Measurements from ENCODE around the gene COL11A1.
"Not testable (repeated sequence)": the region's sequence is repeated elsewhere in the genome, so short reads cannot be mapped to it uniquely, and the experiment has no call there.

Gene COL11A1

GRCh38 chr1:102952400-102952799 lies 155.9 kb downstream of the COL11A1 start:
- Histone ChIP-seq H3K9ac (no peak overlapping the region), H3K36me3 (ENCODE audit: insufficient read depth) (no peaks in the 10 kb centered on the region), H3K4me1 (ENCODE audit: low read depth, poor library complexity, severe bottlenecking) (no peaks in the 10 kb centered on the region), H4K20me1 (ENCODE audit: insufficient read depth) (no peaks in the 10 kb centered on the region), H2AFZ (ENCODE audit: low read depth) (no peak overlapping the region), H3K27me3 (ENCODE audit: insufficient read depth, low read depth) (no peaks in the 10 kb centered on the region), H3K27ac (no peak overlapping the region), H3K79me2 (ENCODE audit: insufficient read depth, low read depth) (no peaks in the 10 kb centered on the region), H3K4me3 (IDR thresholded peaks at IDR 0.05; ENCODE audit: insufficient read depth, low read depth, low read length) (no peak overlapping the region), H3K4me2 (no peak overlapping the region)
- no peak for TF ChIP-seq CTCF (conservative IDR thresholded peaks at IDR 0.05; ENCODE audit: low read depth, low read length)

- no peaks in the 10 kb centered on the region for H3K27me3 ChIP-seq (ENCODE audit: insufficient read depth, low read depth)
- H3K79me2 ChIP-seq (ENCODE audit: insufficient read depth, low read depth), result no peaks in the 10 kb centered on the region
- H3K4me2 ChIP-seq, result no peak overlapping the region
- H2AFZ ChIP-seq (ENCODE audit: low read depth), result no peak overlapping the region
- H3K27ac ChIP-seq, result no peak overlapping the region
- H4K20me1 ChIP-seq (ENCODE audit: insufficient read depth), result no peaks in the 10 kb centered on the region
- no peak for TF ChIP-seq CTCF (conservative IDR thresholded peaks at IDR 0.05; ENCODE audit: low read depth, low read length)
- no peaks in the 10 kb centered on the region for H3K4me1 ChIP-seq (ENCODE audit: low read depth, poor library complexity, severe bottlenecking)
- no peak overlapping the region for H3K9ac ChIP-seq
- no peaks in the 10 kb centered on the region for H3K36me3 ChIP-seq (ENCODE audit: insufficient read depth)
- no peak overlapping the region for H3K4me3 ChIP-seq (IDR thresholded peaks at IDR 0.05; ENCODE audit: insufficient read depth, low read depth, low read length)
Observed at GRCh38 chr1:102942324-102942723, 166.0 kb downstream of the COL11A1 start.

- Histone ChIP-seq H3K36me3 (ENCODE audit: insufficient read depth) (no peaks in the 10 kb centered on the region), H3K27me3 (ENCODE audit: insufficient read depth, low read depth) (no peaks in the 10 kb centered on the region), H3K4me3 (IDR thresholded peaks at IDR 0.05; ENCODE audit: insufficient read depth, low read depth, low read length) (no peak overlapping the region), H3K9ac (no peak overlapping the region), H3K4me1 (ENCODE audit: low read depth, poor library complexity, severe bottlenecking) (no peaks in the 10 kb centered on the region), H3K4me2 (no peak overlapping the region), H3K27ac (no peak overlapping the region), H4K20me1 (ENCODE audit: insufficient read depth) (no peaks in the 10 kb centered on the region), H2AFZ (ENCODE audit: low read depth) (no peak overlapping the region), H3K79me2 (ENCODE audit: insufficient read depth, low read depth) (no peaks in the 10 kb centered on the region)
- no peak for TF ChIP-seq CTCF (conservative IDR thresholded peaks at IDR 0.05; ENCODE audit: low read depth, low read length)
Observed at GRCh38 chr1:102941366-102941947, 166.9 kb downstream of the COL11A1 start.

GRCh38 chr1:102937401-102937800 lies 170.9 kb downstream of the COL11A1 start:
- Histone ChIP-seq H3K27me3 (ENCODE audit: insufficient read depth, low read depth) (no peaks in the 10 kb centered on the region), H3K36me3 (ENCODE audit: insufficient read depth) (no peaks in the 10 kb centered on the region), H3K79me2 (ENCODE audit: insufficient read depth, low read depth) (no peaks in the 10 kb centered on the region), H3K4me1 (ENCODE audit: low read depth, poor library complexity, severe bottlenecking) (peaks cover 11% of the 10 kb centered on the region), H3K9ac (no peak overlapping the region), H4K20me1 (ENCODE audit: insufficient read depth) (no peaks in the 10 kb centered on the region), H3K4me3 (IDR thresholded peaks at IDR 0.05; ENCODE audit: insufficient read depth, low read depth, low read length) (no peak overlapping the region), H3K4me2 (no peak overlapping the region), H3K27ac (no peak overlapping the region), H2AFZ (ENCODE audit: low read depth) (no peak overlapping the region)
- no peak for TF ChIP-seq CTCF (conservative IDR thresholded peaks at IDR 0.05; ENCODE audit: low read depth, low read length)

GRCh38 chr1:102933362-102933761 lies 175.0 kb downstream of the COL11A1 start:
- H3K4me3 ChIP-seq (IDR thresholded peaks at IDR 0.05; ENCODE audit: insufficient read depth, low read depth, low read length); H3K27me3 ChIP-seq (ENCODE audit: insufficient read depth, low read depth); H3K4me2 ChIP-seq; H4K20me1 ChIP-seq (ENCODE audit: insufficient read depth); H3K36me3 ChIP-seq (ENCODE audit: insufficient read depth); H3K79me2 ChIP-seq (ENCODE audit: insufficient read depth, low read depth): not testable (repeated sequence)
- Histone ChIP-seq H3K4me1 (ENCODE audit: low read depth, poor library complexity, severe bottlenecking) (peaks cover 11% of the 10 kb centered on the region), H3K9ac (peak overlapping the region; percentile 90; the same call in 1 of the 2 replicates), H3K27ac (peak overlapping the region; percentile 62), H2AFZ (ENCODE audit: low read depth) (peak overlapping the region; percentile 82; the same call in 1 of the 2 replicates)
